ENCODE results near the gene TDRD3.

TDRD3 gene

DNA sequence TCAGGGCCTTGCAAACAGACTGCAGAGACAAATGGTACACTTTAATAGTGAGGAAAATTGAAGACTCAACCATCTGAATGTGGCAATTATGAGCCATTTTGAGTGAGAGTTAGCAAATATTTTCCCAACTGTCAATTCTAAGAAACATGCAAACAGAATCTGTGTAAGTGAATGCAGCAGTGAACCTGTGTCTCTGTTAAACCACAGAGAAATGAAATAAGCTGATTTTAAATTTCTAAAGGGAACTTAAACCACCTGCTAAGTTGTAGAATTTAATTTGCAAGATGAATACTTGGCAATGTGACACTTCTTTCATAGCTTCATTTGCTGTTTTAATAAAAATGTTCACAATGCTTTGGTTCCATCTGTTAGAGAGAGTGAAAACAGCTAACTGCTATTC, 42.0 kb upstream of the TDRD3 start:
- H3K4me3 ChIP-seq (ENCODE audit: low read length): no peak overlapping the region
- H3K27ac ChIP-seq (ENCODE audit: low read depth, low read length): no peak overlapping the region
- H3K27me3 ChIP-seq (ENCODE audit: control insufficient read depth, low read length): no peaks in the 10 kb centered on the region
- H4K20me1 ChIP-seq (ENCODE audit: control insufficient read depth, insufficient read depth, low read depth, low read length): no peaks in the 10 kb centered on the region
- H3K4me1 ChIP-seq (ENCODE audit: control insufficient read depth, low read length): peaks cover 5% of the 10 kb centered on the region
- H3K4me2 ChIP-seq (ENCODE audit: low read length): no peak overlapping the region
- no peaks in the 10 kb centered on the region for H3K79me2 ChIP-seq (ENCODE audit: control insufficient read depth, low read length)
- H3F3A ChIP-seq (ENCODE audit: control insufficient read depth, insufficient read depth): no peaks in the 10 kb centered on the region
- no peaks in the 10 kb centered on the region for H3K9me3 ChIP-seq (ENCODE audit: control insufficient read depth, insufficient read depth, low read length)
- no peaks in the 10 kb centered on the region for H3K36me3 ChIP-seq (ENCODE audit: control insufficient read depth, low read length)
- TF ChIP-seq, protein P1, sequence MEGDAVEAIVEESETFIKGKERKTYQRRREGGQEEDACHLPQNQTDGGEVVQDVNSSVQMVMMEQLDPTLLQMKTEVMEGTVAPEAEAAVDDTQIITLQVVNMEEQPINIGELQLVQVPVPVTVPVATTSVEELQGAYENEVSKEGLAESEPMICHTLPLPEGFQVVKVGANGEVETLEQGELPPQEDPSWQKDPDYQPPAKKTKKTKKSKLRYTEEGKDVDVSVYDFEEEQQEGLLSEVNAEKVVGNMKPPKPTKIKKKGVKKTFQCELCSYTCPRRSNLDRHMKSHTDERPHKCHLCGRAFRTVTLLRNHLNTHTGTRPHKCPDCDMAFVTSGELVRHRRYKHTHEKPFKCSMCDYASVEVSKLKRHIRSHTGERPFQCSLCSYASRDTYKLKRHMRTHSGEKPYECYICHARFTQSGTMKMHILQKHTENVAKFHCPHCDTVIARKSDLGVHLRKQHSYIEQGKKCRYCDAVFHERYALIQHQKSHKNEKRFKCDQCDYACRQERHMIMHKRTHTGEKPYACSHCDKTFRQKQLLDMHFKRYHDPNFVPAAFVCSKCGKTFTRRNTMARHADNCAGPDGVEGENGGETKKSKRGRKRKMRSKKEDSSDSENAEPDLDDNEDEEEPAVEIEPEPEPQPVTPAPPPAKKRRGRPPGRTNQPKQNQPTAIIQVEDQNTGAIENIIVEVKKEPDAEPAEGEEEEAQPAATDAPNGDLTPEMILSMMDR (IDR thresholded peaks at IDR 0.05; ENCODE audit: low read depth, low read length, poor library complexity, severe bottlenecking): no peak
- no peak for TF ChIP-seq EZH2phosphoT487 (IDR thresholded peaks at IDR 0.05; ENCODE audit: borderline replicate concordance, low read length)
- 0 out of 2 replicates have a peak, but pooled peaks cover under 1% of the 10 kb centered on the region for H3K9me2 ChIP-seq (replicated peaks; ENCODE audit: control insufficient read depth, low read length)

DNA sequence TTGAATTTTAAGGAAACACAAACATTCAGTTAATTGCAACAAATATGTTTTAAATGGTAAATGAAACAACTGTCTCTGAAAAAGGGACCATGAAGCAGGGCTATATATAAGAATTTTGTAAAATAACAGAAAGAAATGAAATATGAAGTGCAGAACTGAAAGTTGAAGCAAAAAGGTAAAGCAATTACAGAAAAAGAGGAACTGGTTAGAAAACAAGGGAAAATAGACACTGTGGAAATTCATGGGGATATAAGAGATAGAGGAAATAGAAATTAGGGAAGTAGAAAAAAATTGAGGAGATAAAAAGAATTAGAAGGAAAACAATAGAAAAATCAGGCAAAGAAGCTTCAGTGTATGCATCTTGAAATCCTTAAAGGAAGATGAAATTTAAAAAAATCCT, 40.0 kb upstream of the TDRD3 start:
- Histone ChIP-seq H3F3A (ENCODE audit: control insufficient read depth, insufficient read depth) (no peaks in the 10 kb centered on the region), H3K4me1 (ENCODE audit: control insufficient read depth, low read length) (peaks cover 5% of the 10 kb centered on the region), H3K9me2 (replicated peaks; ENCODE audit: control insufficient read depth, low read length) (0 out of 2 replicates have a peak, but pooled peaks cover 2% of the 10 kb centered on the region), H3K36me3 (ENCODE audit: control insufficient read depth, low read length) (no peaks in the 10 kb centered on the region), H4K20me1 (ENCODE audit: control insufficient read depth, insufficient read depth, low read depth, low read length) (no peaks in the 10 kb centered on the region), H3K4me3 (ENCODE audit: low read length) (no peak overlapping the region), H3K27me3 (ENCODE audit: control insufficient read depth, low read length) (no peaks in the 10 kb centered on the region), H3K79me2 (ENCODE audit: control insufficient read depth, low read length) (no peaks in the 10 kb centered on the region), H3K4me2 (ENCODE audit: low read length) (no peak overlapping the region), H3K9me3 (ENCODE audit: control insufficient read depth, insufficient read depth, low read length) (no peaks in the 10 kb centered on the region), H3K27ac (ENCODE audit: low read depth, low read length) (no peak overlapping the region)
- TF ChIP-seq, protein P1 (IDR thresholded peaks at IDR 0.05; ENCODE audit: low read depth, low read length, poor library complexity, severe bottlenecking): no peak
- TF ChIP-seq EZH2phosphoT487 (IDR thresholded peaks at IDR 0.05; ENCODE audit: borderline replicate concordance, low read length): no peak

DNA sequence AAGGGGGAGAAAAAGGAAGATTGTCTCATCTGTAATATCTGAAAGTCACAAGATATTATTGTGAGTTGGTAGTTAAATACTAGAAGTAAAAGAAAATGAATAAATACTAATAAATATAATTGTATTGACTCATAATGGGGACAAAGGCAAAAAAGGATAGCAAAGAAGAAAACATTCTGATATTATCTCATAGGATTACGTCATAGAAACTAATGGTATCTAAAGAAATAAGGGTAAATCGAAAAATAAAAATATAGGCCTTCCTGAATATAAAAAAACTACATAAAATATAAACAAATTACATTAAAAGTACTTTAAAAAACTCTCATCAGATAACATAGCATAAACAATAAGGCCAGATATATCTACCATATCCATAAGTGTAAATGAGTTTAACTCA, 38.6 kb upstream of the TDRD3 start:
- Histone ChIP-seq H3F3A (ENCODE audit: control insufficient read depth, insufficient read depth) (no peaks in the 10 kb centered on the region), H3K4me3 (ENCODE audit: low read length) (no peak overlapping the region), H3K9me3 (ENCODE audit: control insufficient read depth, insufficient read depth, low read length) (no peaks in the 10 kb centered on the region), H3K36me3 (ENCODE audit: control insufficient read depth, low read length) (no peaks in the 10 kb centered on the region), H4K20me1 (ENCODE audit: control insufficient read depth, insufficient read depth, low read depth, low read length) (no peaks in the 10 kb centered on the region), H3K4me2 (ENCODE audit: low read length) (no peak overlapping the region), H3K4me1 (ENCODE audit: control insufficient read depth, low read length) (peaks cover 5% of the 10 kb centered on the region), H3K27ac (ENCODE audit: low read depth, low read length) (no peak overlapping the region), H3K27me3 (ENCODE audit: control insufficient read depth, low read length) (peaks cover under 1% of the 10 kb centered on the region; the same call in 1 of the 2 replicates), H3K79me2 (ENCODE audit: control insufficient read depth, low read length) (no peaks in the 10 kb centered on the region), H3K9me2 (replicated peaks; ENCODE audit: control insufficient read depth, low read length) (0 out of 2 replicates have a peak, but pooled peaks cover 2% of the 10 kb centered on the region)
- no peak for TF ChIP-seq EZH2phosphoT487 (IDR thresholded peaks at IDR 0.05; ENCODE audit: borderline replicate concordance, low read length)

DNA sequence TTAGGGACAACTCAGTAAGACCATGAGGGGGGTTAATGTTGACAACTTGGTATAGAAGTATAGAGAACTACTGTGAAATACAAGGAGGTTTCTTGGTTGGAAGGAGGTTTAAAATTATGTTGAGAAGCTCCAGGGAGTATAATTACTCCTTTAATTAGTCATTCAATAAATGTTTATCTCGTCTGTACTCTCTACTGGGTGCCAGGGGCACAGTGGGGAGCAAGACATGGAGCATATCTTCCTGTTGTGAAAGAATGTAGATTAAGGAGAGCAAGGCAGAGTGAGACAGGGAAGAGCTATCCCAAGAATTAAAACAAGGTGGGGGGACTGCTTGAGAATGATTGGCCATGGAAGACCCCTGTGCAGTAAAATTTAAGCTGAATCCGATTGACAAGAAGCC, 33.7 kb upstream of the TDRD3 start:
- Histone ChIP-seq H3K36me3 (ENCODE audit: control insufficient read depth, low read length) (no peaks in the 10 kb centered on the region), H3K4me2 (ENCODE audit: low read length) (no peak overlapping the region), H3K27ac (ENCODE audit: low read depth, low read length) (no peak overlapping the region), H3K9me3 (ENCODE audit: control insufficient read depth, insufficient read depth, low read length) (no peaks in the 10 kb centered on the region), H3K27me3 (ENCODE audit: control insufficient read depth, low read length) (peaks cover 7% of the 10 kb centered on the region), H4K20me1 (ENCODE audit: control insufficient read depth, insufficient read depth, low read depth, low read length) (no peaks in the 10 kb centered on the region), H3K4me1 (ENCODE audit: control insufficient read depth, low read length) (no peaks in the 10 kb centered on the region), H3K4me3 (ENCODE audit: low read length) (no peak overlapping the region), H3F3A (ENCODE audit: control insufficient read depth, insufficient read depth) (no peaks in the 10 kb centered on the region), H3K9me2 (replicated peaks; ENCODE audit: control insufficient read depth, low read length) (0 out of 2 replicates have a peak, but pooled peaks cover 2% of the 10 kb centered on the region), H3K79me2 (ENCODE audit: control insufficient read depth, low read length) (no peaks in the 10 kb centered on the region)
- no peak for TF ChIP-seq EZH2phosphoT487 (IDR thresholded peaks at IDR 0.05; ENCODE audit: borderline replicate concordance, low read length)
- TF ChIP-seq, protein P1 (IDR thresholded peaks at IDR 0.05; ENCODE audit: low read depth, low read length, poor library complexity, severe bottlenecking): no peak
